ENCODE data around the gene USP32. TPM values are rescaled to one million over a fixed set of nuclear protein-coding genes. Genes with fewer than 3 reads are reported as not detected.

The USP32 gene
- total RNA-seq, 6 experiments from 2014 or later = 24.8 to 44.2 (median 33.5) TPM

- ATAC-seq (no peak), DNase-seq (no peak)
- intact Hi-C loops (cut with DNase I) = no loop called here
- TF ChIP-seq, protein P1, sequence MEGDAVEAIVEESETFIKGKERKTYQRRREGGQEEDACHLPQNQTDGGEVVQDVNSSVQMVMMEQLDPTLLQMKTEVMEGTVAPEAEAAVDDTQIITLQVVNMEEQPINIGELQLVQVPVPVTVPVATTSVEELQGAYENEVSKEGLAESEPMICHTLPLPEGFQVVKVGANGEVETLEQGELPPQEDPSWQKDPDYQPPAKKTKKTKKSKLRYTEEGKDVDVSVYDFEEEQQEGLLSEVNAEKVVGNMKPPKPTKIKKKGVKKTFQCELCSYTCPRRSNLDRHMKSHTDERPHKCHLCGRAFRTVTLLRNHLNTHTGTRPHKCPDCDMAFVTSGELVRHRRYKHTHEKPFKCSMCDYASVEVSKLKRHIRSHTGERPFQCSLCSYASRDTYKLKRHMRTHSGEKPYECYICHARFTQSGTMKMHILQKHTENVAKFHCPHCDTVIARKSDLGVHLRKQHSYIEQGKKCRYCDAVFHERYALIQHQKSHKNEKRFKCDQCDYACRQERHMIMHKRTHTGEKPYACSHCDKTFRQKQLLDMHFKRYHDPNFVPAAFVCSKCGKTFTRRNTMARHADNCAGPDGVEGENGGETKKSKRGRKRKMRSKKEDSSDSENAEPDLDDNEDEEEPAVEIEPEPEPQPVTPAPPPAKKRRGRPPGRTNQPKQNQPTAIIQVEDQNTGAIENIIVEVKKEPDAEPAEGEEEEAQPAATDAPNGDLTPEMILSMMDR (IDR thresholded peaks at IDR 0.05) = no peak
- TF ChIP-seq POLR2A (IDR thresholded peaks at IDR 0.05) = no peak
- H3K36me3 ChIP-seq = peaks cover 0 to 8% (median 1%) of the 10 kb centered on the region in 4 donors
- no peak overlapping the region for H3K4me3 ChIP-seq
- H3K27ac ChIP-seq = no peak overlapping the region
- H3K4me1 ChIP-seq = no peaks in the 10 kb centered on the region
- no peaks in the 10 kb centered on the region for H3K27me3 ChIP-seq
- H3K9me3 ChIP-seq = no peaks in the 10 kb centered on the region
- 87% methylated on average over 2 of the region's 2 CpGs for WGBS (ENCODE audit: insufficient coverage, low coverage, low lambda C conversion rate, missing lambda C conversion rate)
Measured at GRCh38 chr17:60296177-60296576, 95.8 kb downstream of the USP32 start.

- H3K9me3 ChIP-seq = no peaks in the 10 kb centered on the region
- H3K4me1 ChIP-seq = no peaks in the 10 kb centered on the region
- H3K27ac ChIP-seq = no peak overlapping the region
- 92% methylated on average over 3 of the region's 3 CpGs for WGBS (ENCODE audit: insufficient coverage, low coverage, low lambda C conversion rate, missing lambda C conversion rate)
- peaks cover 0 to 8% (median 0%) of the 10 kb centered on the region in 4 donors for H3K36me3 ChIP-seq
- intact Hi-C loops (cut with DNase I) = no loop called here
- H3K27me3 ChIP-seq = no peaks in the 10 kb centered on the region
- H3K4me3 ChIP-seq = no peak overlapping the region
- TF ChIP-seq POLR2A (IDR thresholded peaks at IDR 0.05) = no peak
- TF ChIP-seq, protein P1 (IDR thresholded peaks at IDR 0.05) = no peak
- DNase-seq (no peak), ATAC-seq (no peak)
Measured at GRCh38 chr17:60293580-60294335, 98.2 kb downstream of the USP32 start.

- H3K36me3 ChIP-seq = peaks cover 0 to 8% (median 0%) of the 10 kb centered on the region in 4 donors
- no peak overlapping the region for H3K4me3 ChIP-seq
- no peak for TF ChIP-seq POLR2A (IDR thresholded peaks at IDR 0.05)
- TF ChIP-seq, protein P1 (IDR thresholded peaks at IDR 0.05) = no peak
- H3K9me3 ChIP-seq = no peaks in the 10 kb centered on the region
- DNase-seq = no peak
- intact Hi-C loops (cut with DNase I) = no loop called here
- no peaks in the 10 kb centered on the region for H3K27me3 ChIP-seq
- no peaks in the 10 kb centered on the region for H3K4me1 ChIP-seq
- ATAC-seq = no peak
- no peak overlapping the region for H3K27ac ChIP-seq
- 85% methylated on average over 1 of the region's 1 CpG for WGBS (ENCODE audit: insufficient coverage, low coverage, low lambda C conversion rate, missing lambda C conversion rate)
Measured at GRCh38 chr17:60292697-60293096, 99.2 kb downstream of the USP32 start.

DNA sequence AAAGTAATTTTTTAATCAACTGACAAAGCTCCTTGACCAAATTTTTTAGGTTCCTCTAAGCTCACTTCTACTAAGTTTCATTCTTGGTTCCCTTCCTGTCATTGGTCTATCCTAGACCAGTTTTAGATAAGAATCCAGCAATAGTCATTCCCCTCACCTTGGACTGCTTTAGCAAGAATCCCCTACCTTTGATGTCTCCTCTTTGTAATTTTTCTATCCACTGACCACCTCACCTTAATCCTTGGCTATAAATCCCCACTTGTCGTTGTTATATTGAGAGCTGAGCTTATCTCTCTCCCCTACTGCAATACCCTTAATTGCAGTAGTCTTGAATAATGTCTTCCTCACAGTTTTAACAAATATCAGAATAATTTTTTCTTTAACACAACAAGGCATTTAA is 107.2 kb downstream of the USP32 start:
- Histone ChIP-seq H3K36me3 (peaks cover 0 to 8% (median 0%) of the 10 kb centered on the region in 4 donors), H3K27me3 (no peaks in the 10 kb centered on the region), H3K4me3 (no peak overlapping the region), H3K27ac (no peak overlapping the region), H3K9me3 (no peaks in the 10 kb centered on the region), H3K4me1 (no peaks in the 10 kb centered on the region)
- intact Hi-C loops (cut with DNase I) = no loop called here
- ATAC-seq (no peak), DNase-seq (no peak)
- 82% methylated on average over 1 of the region's 1 CpG for WGBS (ENCODE audit: insufficient coverage, low coverage, low lambda C conversion rate, missing lambda C conversion rate)
- TF ChIP-seq, protein P1 (IDR thresholded peaks at IDR 0.05) = no peak
- no peak for TF ChIP-seq POLR2A (IDR thresholded peaks at IDR 0.05)

Measured in right lobe of liver (tissue), 6 donors.